GM18508 (cell line): ENCODE results near the gene ADI1.

Source experiments
- ATAC-seq: cut with Tn5 transposase; IDR thresholded peaks from one replicate; pipeline ENCODE4 v1.9.1; 2021; ENCODE audit warnings: moderate number of reproducible peaks; ENCODE audit not compliant: insufficient read depth, unreplicated experiment

ADI1 gene

GRCh38 chr2:3483227-3483985 lies 35.9 kb downstream of the ADI1 start:
- ATAC-seq: no peak

- ATAC-seq: no peak
These were observed 36.9 kb downstream of the ADI1 start for GRCh38 chr2:3482363-3482821.

- ATAC-seq: no peak
These were observed 37.5 kb downstream of the ADI1 start for GRCh38 chr2:3481736-3482362.

GRCh38 chr2:3481011-3481400 lies 38.3 kb downstream of the ADI1 start:
- ATAC-seq: no peak

GRCh38 chr2:3480352-3481010 lies 38.9 kb downstream of the ADI1 start:
- ATAC-seq: no peak

- ATAC-seq: no peak
These were observed 39.7 kb downstream of the ADI1 start for GRCh38 chr2:3479430-3480320.

GRCh38 chr2:3478846-3479385 lies 40.4 kb downstream of the ADI1 start:
- no peak for ATAC-seq

GRCh38 chr2:3476985-3477327 lies 42.4 kb downstream of the ADI1 start:
- ATAC-seq: no peak

- no peak for ATAC-seq
These were observed 42.9 kb downstream of the ADI1 start for GRCh38 chr2:3476321-3476984.

- ATAC-seq: no peak
These were observed 43.6 kb downstream of the ADI1 start for GRCh38 chr2:3475771-3476170.

- ATAC-seq: no peak
These were observed 46.4 kb downstream of the ADI1 start for GRCh38 chr2:3472966-3473365.

GRCh38 chr2:3472296-3472695 lies 47.0 kb downstream of the ADI1 start:
- ATAC-seq: no peak

GRCh38 chr2:3470856-3471737 lies 48.2 kb downstream of the ADI1 start:
- ATAC-seq: no peak

GRCh38 chr2:3470166-3470651 lies 49.1 kb downstream of the ADI1 start:
- no peak for ATAC-seq

GRCh38 chr2:3469486-3469885 lies 49.8 kb downstream of the ADI1 start:
- ATAC-seq: no peak

GRCh38 chr2:3468296-3468988 lies 50.9 kb downstream of the ADI1 start:
- ATAC-seq: no peak

GRCh38 chr2:3467654-3468053 lies 51.7 kb downstream of the ADI1 start:
- no peak for ATAC-seq

GRCh38 chr2:3466966-3467365 lies 52.4 kb downstream of the ADI1 start:
- ATAC-seq: no peak
